HEK293T (cell line): ENCODE data around the gene SELENOO.

Experiments
- CTCF ChIA-PET: fragments of 350-600 bp; formaldehyde crosslinking; extraction: SDS; loops from one replicate; lab custom pipeline; 2021; ENCODE audit warnings: antibody characterized with exemption, inconsistent platforms; lab: Yijun Ruan, JAX
- POLR2A ChIA-PET: fragments of 350-600 bp; formaldehyde crosslinking; extraction: SDS; loops from one replicate; lab custom pipeline; 2020; ENCODE audit warnings: antibody characterized with exemption, inconsistent platforms; lab: Yijun Ruan, JAX
- DNase-seq: peaks from one replicate; pipeline ENCODE4 v3.0.0; 2012; ENCODE audit warnings: mixed read lengths; ENCODE audit errors: extremely low spot score
- ARNT ChIP-seq: fragments of 450-650 bp; IDR thresholded peaks from 2 replicates; pipeline ENCODE4 v1.6.1; 2017; ENCODE audit warnings: mild to moderate bottlenecking
- BHLHE40 ChIP-seq: fragments of 450-650 bp; IDR thresholded peaks from 2 replicates; pipeline ENCODE4 v1.6.1; 2016; ENCODE audit warnings: mild to moderate bottlenecking, moderate library complexity, borderline replicate concordance
- CTBP1 ChIP-seq: fragments of 450-650 bp; IDR thresholded peaks from 2 replicates; pipeline ENCODE4 v1.6.1; 2016; ENCODE audit warnings: borderline replicate concordance
- ELF4 ChIP-seq: fragments of 450-650 bp; IDR thresholded peaks from 2 replicates; pipeline ENCODE4 v1.6.1; 2017; ENCODE audit warnings: antibody characterized with exemption
- FOXA1 ChIP-seq: fragments of 450-650 bp; IDR thresholded peaks from 2 replicates; pipeline ENCODE4 v1.6.1; 2016; ENCODE audit warnings: mild to moderate bottlenecking
- FOXK2 ChIP-seq: fragments of 450-650 bp; IDR thresholded peaks from 2 replicates; pipeline ENCODE4 v1.6.1; 2016; ENCODE audit warnings: mild to moderate bottlenecking
- FOXM1 ChIP-seq: fragments of 450-650 bp; IDR thresholded peaks from 2 replicates; pipeline ENCODE4 v1.6.1; 2017; ENCODE audit warnings: mild to moderate bottlenecking, borderline replicate concordance
- HDGF ChIP-seq: fragments of 450-650 bp; IDR thresholded peaks from 2 replicates; pipeline ENCODE4 v1.6.1; 2017; ENCODE audit warnings: antibody characterized with exemption, borderline replicate concordance
- L3MBTL2 ChIP-seq: fragments of 450-650 bp; conservative IDR thresholded peaks from 2 replicates; pipeline ENCODE4 v1.6.1; 2016; ENCODE audit warnings: mild to moderate bottlenecking
- LEF1 ChIP-seq: fragments of 450-650 bp; IDR thresholded peaks from 2 replicates; pipeline ENCODE4 v1.6.1; 2017; ENCODE audit warnings: mild to moderate bottlenecking, borderline replicate concordance
- NFRKB ChIP-seq: fragments of 450-650 bp; IDR thresholded peaks from 2 replicates; pipeline ENCODE4 v1.6.1; 2016; ENCODE audit warnings: mild to moderate bottlenecking, moderate library complexity
- PKNOX1 ChIP-seq: fragments of 450-650 bp; IDR thresholded peaks from 2 replicates; pipeline ENCODE4 v1.6.1; 2016
- SP1 ChIP-seq: fragments of 450-650 bp; IDR thresholded peaks from 2 replicates; pipeline ENCODE4 v1.6.1; 2017
- SUZ12 ChIP-seq: fragments of 450-650 bp; IDR thresholded peaks from 2 replicates; pipeline ENCODE4 v1.6.1; 2016; ENCODE audit warnings: mild to moderate bottlenecking
- TARDBP ChIP-seq: fragments of 450-650 bp; IDR thresholded peaks from 2 replicates; pipeline ENCODE4 v1.6.1; 2016
- ZNF384 ChIP-seq: fragments of 450-650 bp; IDR thresholded peaks from 2 replicates; pipeline ENCODE4 v1.6.1; 2016

Gene SELENOO

GRCh38 chr22:50216684-50217520, 16.1 kb downstream of the SELENOO start:
- no peak for DNase-seq
- TF ChIP-seq ELF4 = no peak
- TF ChIP-seq LEF1 = no peak
- no peak for TF ChIP-seq BHLHE40
- CTCF ChIA-PET = no interaction called here
- POLR2A ChIA-PET = no interaction called here

GRCh38 chr22:50217543-50218152, 16.8 kb downstream of the SELENOO start:
- TF ChIP-seq BHLHE40 (no peak), ELF4 (no peak), NFRKB (no peak), CTBP1 (no peak), ARNT (no peak), ZNF384 (no peak), SP1 (no peak), SUZ12 (no peak), L3MBTL2 (no peak), FOXK2 (no peak), TARDBP (no peak), LEF1 (no peak), FOXA1 (no peak), HDGF (no peak)
- POLR2A ChIA-PET = no interaction called here
- DNase-seq = no peak
- CTCF ChIA-PET = no interaction called here

- CTCF ChIA-PET = no interaction called here
Observed at GRCh38 chr22:50218153-50218995, 17.6 kb downstream of the SELENOO start.

GRCh38 chr22:50218996-50219727, 18.4 kb downstream of the SELENOO start:
- TF ChIP-seq ELF4 (no peak), LEF1 (no peak), BHLHE40 (no peak), L3MBTL2 (peak; percentile 62), FOXM1 (no peak)

More at GRCh38 chr22:50218153-50218995, 17.6 kb downstream of the SELENOO start:
- no peak for TF ChIP-seq FOXM1
- TF ChIP-seq NFRKB = no peak
- TF ChIP-seq LEF1 = no peak
- TF ChIP-seq BHLHE40 = no peak
- no peak for TF ChIP-seq ZNF384
- no peak for TF ChIP-seq SP1
- no peak for TF ChIP-seq ELF4
- no peak for TF ChIP-seq HDGF
- TF ChIP-seq TARDBP = no peak
- no peak for TF ChIP-seq SUZ12
- TF ChIP-seq L3MBTL2 = no peak
- no peak for TF ChIP-seq FOXA1
- TF ChIP-seq ARNT = no peak
- TF ChIP-seq FOXK2 = no peak
- TF ChIP-seq PKNOX1 = no peak
- POLR2A ChIA-PET = no interaction called here
- DNase-seq = no peak

GRCh38 chr22:50219800-50220602, 19.2 kb downstream of the SELENOO start:
- no peak for DNase-seq
- TF ChIP-seq SP1 = no peak
- no peak for TF ChIP-seq ARNT
- no peak for TF ChIP-seq PKNOX1
- TF ChIP-seq CTBP1 = no peak
- no peak for TF ChIP-seq NFRKB
- TF ChIP-seq FOXK2 = no peak
- TF ChIP-seq SUZ12 = no peak
- TF ChIP-seq FOXM1 = no peak
- no peak for TF ChIP-seq L3MBTL2
- no peak for TF ChIP-seq ELF4
- no peak for TF ChIP-seq HDGF
- TF ChIP-seq FOXA1 = no peak
- no peak for TF ChIP-seq LEF1
- TF ChIP-seq ZNF384 = no peak
- TF ChIP-seq BHLHE40 = no peak
- no peak for TF ChIP-seq TARDBP
- ChIA-PET CTCF (no interaction called here), POLR2A (no interaction called here)

More at GRCh38 chr22:50218996-50219727, 18.4 kb downstream of the SELENOO start:
- ChIA-PET CTCF (no interaction called here), POLR2A (no interaction called here)
- peak; percentile 78 for DNase-seq
